ENCODE results near the gene SPPL3.

Gene SPPL3

GRCh38 chr12:120813588-120814153, 90.5 kb downstream of the SPPL3 start:
- Histone ChIP-seq H3K79me2 (ENCODE audit: insufficient read depth, low read depth) (no peaks in the 10 kb centered on the region), H3K4me2 (no peak overlapping the region)
- no peak for TF ChIP-seq CTCF (conservative IDR thresholded peaks at IDR 0.05; ENCODE audit: low read depth, low read length)

GRCh38 chr12:120810021-120810420, 94.1 kb downstream of the SPPL3 start:
- Histone ChIP-seq H3K36me3 (ENCODE audit: insufficient read depth) (no peaks in the 10 kb centered on the region), H3K9ac (no peak overlapping the region), H3K4me3 (IDR thresholded peaks at IDR 0.05; ENCODE audit: insufficient read depth, low read depth, low read length) (no peak overlapping the region), H3K27ac (no peak overlapping the region), H3K4me1 (ENCODE audit: low read depth, poor library complexity, severe bottlenecking) (peaks cover 14% of the 10 kb centered on the region), H3K79me2 (ENCODE audit: insufficient read depth, low read depth) (no peaks in the 10 kb centered on the region), H3K27me3 (ENCODE audit: insufficient read depth, low read depth) (no peaks in the 10 kb centered on the region), H2AFZ (ENCODE audit: low read depth) (no peak overlapping the region), H4K20me1 (ENCODE audit: insufficient read depth) (no peaks in the 10 kb centered on the region), H3K4me2 (no peak overlapping the region)
- TF ChIP-seq CTCF (conservative IDR thresholded peaks at IDR 0.05; ENCODE audit: low read depth, low read length) = no peak

More at GRCh38 chr12:120813588-120814153, 90.5 kb downstream of the SPPL3 start:
- Histone ChIP-seq H2AFZ (ENCODE audit: low read depth) (no peak overlapping the region), H3K4me1 (ENCODE audit: low read depth, poor library complexity, severe bottlenecking) (peaks cover 17% of the 10 kb centered on the region), H3K9ac (no peak overlapping the region), H3K4me3 (IDR thresholded peaks at IDR 0.05; ENCODE audit: insufficient read depth, low read depth, low read length) (no peak overlapping the region), H4K20me1 (ENCODE audit: insufficient read depth) (no peaks in the 10 kb centered on the region), H3K27ac (no peak overlapping the region), H3K36me3 (ENCODE audit: insufficient read depth) (no peaks in the 10 kb centered on the region), H3K27me3 (ENCODE audit: insufficient read depth, low read depth) (no peaks in the 10 kb centered on the region)

GRCh38 chr12:120804428-120804827, 99.7 kb downstream of the SPPL3 start:
- no peaks in the 10 kb centered on the region for H3K36me3 ChIP-seq (ENCODE audit: insufficient read depth)
- H3K79me2 ChIP-seq (ENCODE audit: insufficient read depth, low read depth) = no peaks in the 10 kb centered on the region
- no peaks in the 10 kb centered on the region for H4K20me1 ChIP-seq (ENCODE audit: insufficient read depth)
- no peaks in the 10 kb centered on the region for H3K4me1 ChIP-seq (ENCODE audit: low read depth, poor library complexity, severe bottlenecking)
- no peak overlapping the region for H3K4me2 ChIP-seq
- no peak overlapping the region for H3K27ac ChIP-seq
- no peak overlapping the region for H3K4me3 ChIP-seq (IDR thresholded peaks at IDR 0.05; ENCODE audit: insufficient read depth, low read depth, low read length)
- H2AFZ ChIP-seq (ENCODE audit: low read depth) = no peak overlapping the region
- H3K9ac ChIP-seq = no peak overlapping the region
- no peak for TF ChIP-seq CTCF (conservative IDR thresholded peaks at IDR 0.05; ENCODE audit: low read depth, low read length)
- H3K27me3 ChIP-seq (ENCODE audit: insufficient read depth, low read depth) = no peaks in the 10 kb centered on the region

GRCh38 chr12:120801146-120801545, 103.0 kb downstream of the SPPL3 start:
- Histone ChIP-seq H3K4me3 (IDR thresholded peaks at IDR 0.05; ENCODE audit: insufficient read depth, low read depth, low read length) (no peak overlapping the region), H3K27ac (no peak overlapping the region), H3K4me2 (no peak overlapping the region), H4K20me1 (ENCODE audit: insufficient read depth) (no peaks in the 10 kb centered on the region), H3K27me3 (ENCODE audit: insufficient read depth, low read depth) (no peaks in the 10 kb centered on the region), H3K9ac (no peak overlapping the region), H3K79me2 (ENCODE audit: insufficient read depth, low read depth) (no peaks in the 10 kb centered on the region), H3K4me1 (ENCODE audit: low read depth, poor library complexity, severe bottlenecking) (peaks cover 6% of the 10 kb centered on the region), H3K36me3 (ENCODE audit: insufficient read depth) (no peaks in the 10 kb centered on the region), H2AFZ (ENCODE audit: low read depth) (no peak overlapping the region)
- TF ChIP-seq CTCF (conservative IDR thresholded peaks at IDR 0.05; ENCODE audit: low read depth, low read length) = no peak
